Ascending aorta (tissue), 2 donors: ENCODE data around the gene VASH2. TPM values are rescaled to one million over a fixed set of nuclear protein-coding genes. Genes with fewer than 3 reads are reported as not detected.

ENCODE experiments used
- DNase-seq, 2 donors: peaks; one replicate each; pipeline ENCODE4 v3.0.0-alpha.2; 2019; ENCODE audit warnings: low spot score in 2 of 2
- H3K27ac ChIP-seq, 2 donors: fragments of 200-600 bp; sonication (generic); one replicate each; pipeline ENCODE4 v1.5.1; 2016 to 2017; ENCODE audit warnings: mild to moderate bottlenecking in 1 of 2
- H3K27me3 ChIP-seq: fragments of 200-600 bp; sonication (generic); one replicate; pipeline ENCODE4 v1.5.1; 2017
- H3K36me3 ChIP-seq, 2 donors: fragments of 200-600 bp; sonication (generic); one replicate each; pipeline ENCODE4 v1.5.1; 2016
- H3K4me1 ChIP-seq, 2 donors: fragments of 200-600 bp; sonication (generic); one replicate each; pipeline ENCODE4 v1.5.1; 2016 to 2017; ENCODE audit warnings: mild to moderate bottlenecking in 1 of 2
- H3K4me3 ChIP-seq, 2 donors: fragments of 200-600 bp; sonication (generic); one replicate each; pipeline ENCODE4 v1.5.1; 2016 to 2017; ENCODE audit warnings: mild to moderate bottlenecking in 1 of 2
- H3K9me3 ChIP-seq, 2 donors: fragments of 200-600 bp; sonication (generic); one replicate each; pipeline ENCODE4 v1.5.1; 2016
- CTCF ChIP-seq, 3 experiments: fragments of 200-600 bp in 2 of 3; fragments of 450-650 bp in 1 of 3; sonication (generic) in 2 of 3; IDR thresholded peaks; one replicate each; pipeline ENCODE4 v1.5.1; 2016 to 2019; ENCODE audit warnings: antibody characterized with exemption in 3 of 3, mild to moderate bottlenecking in 1 of 3, moderate library complexity in 1 of 3
- intact Hi-C: fragments of 100-400 bp; cut with DNase I; formaldehyde crosslinking; loops from one replicate; pipeline ENCODE4 v1.15.1; 2023
- total RNA-seq: library from RNA; depleted of rRNA; stranded (reverse); fragments of >200 nt; gene quantifications from one replicate; pipeline ENCODE4 v1.1.0, GENCODE V29; 2016

The VASH2 gene
- total RNA-seq, 1 donor from 2014 or later = 0.11 TPM

- H3K27me3 ChIP-seq = no peaks in the 10 kb centered on the region
- intact Hi-C loops = no loop called here
- no peaks in the 10 kb centered on the region for H3K36me3 ChIP-seq
- H3K27ac ChIP-seq = no peak overlapping the region
- no peak for TF ChIP-seq CTCF (IDR thresholded peaks at IDR 0.05)
- no peaks in the 10 kb centered on the region for H3K9me3 ChIP-seq
- H3K4me3 ChIP-seq = no peak overlapping the region
- H3K4me1 ChIP-seq = peaks cover 0 to 8% of the 10 kb centered on the region in 2 donors
- no peak for DNase-seq
These were observed 4.8 kb downstream of the VASH2 start for GRCh38 chr1:212955098-212955497.

GRCh38 chr1:212955961-212956620 is 5.8 kb downstream of the VASH2 start:
- no peaks in the 10 kb centered on the region for H3K36me3 ChIP-seq
- no peaks in the 10 kb centered on the region for H3K9me3 ChIP-seq
- H3K27ac ChIP-seq = no peak overlapping the region
- H3K27me3 ChIP-seq = no peaks in the 10 kb centered on the region
- intact Hi-C loops = no loop called here
- peaks cover 0 to 4% of the 10 kb centered on the region in 2 donors for H3K4me1 ChIP-seq
- DNase-seq = no peak
- H3K4me3 ChIP-seq = no peak overlapping the region
- no peak for TF ChIP-seq CTCF (IDR thresholded peaks at IDR 0.05)

- intact Hi-C loops = no loop called here
- no peak for TF ChIP-seq CTCF (IDR thresholded peaks at IDR 0.05)
- Histone ChIP-seq H3K36me3 (no peaks in the 10 kb centered on the region), H3K9me3 (no peaks in the 10 kb centered on the region), H3K27ac (no peak overlapping the region), H3K27me3 (no peaks in the 10 kb centered on the region), H3K4me3 (no peak overlapping the region), H3K4me1 (no peaks in the 10 kb centered on the region)
- DNase-seq = no peak
These were observed 7.2 kb downstream of the VASH2 start for GRCh38 chr1:212957546-212957945.

GRCh38 chr1:212958175-212958574 is 7.8 kb downstream of the VASH2 start:
- intact Hi-C loops = no loop called here
- no peak for TF ChIP-seq CTCF (IDR thresholded peaks at IDR 0.05)
- H3K4me1 ChIP-seq = no peaks in the 10 kb centered on the region
- DNase-seq = no peak
- H3K9me3 ChIP-seq = no peaks in the 10 kb centered on the region
- H3K36me3 ChIP-seq = no peaks in the 10 kb centered on the region
- H3K27me3 ChIP-seq = no peaks in the 10 kb centered on the region
- H3K27ac ChIP-seq = no peak overlapping the region
- H3K4me3 ChIP-seq = no peak overlapping the region

GRCh38 chr1:212959266-212960220 is 9.2 kb downstream of the VASH2 start:
- Histone ChIP-seq H3K27me3 (no peaks in the 10 kb centered on the region), H3K4me1 (no peaks in the 10 kb centered on the region), H3K9me3 (no peaks in the 10 kb centered on the region), H3K4me3 (no peak overlapping the region), H3K36me3 (no peaks in the 10 kb centered on the region), H3K27ac (no peak overlapping the region)
- no peak for TF ChIP-seq CTCF (IDR thresholded peaks at IDR 0.05)
- no peak for DNase-seq
- intact Hi-C loops = no loop called here
